Heart left ventricle (tissue), 16 donors: ENCODE measurements around the gene A3GALT2. TPM values are rescaled to one million over a fixed set of nuclear protein-coding genes. Genes with fewer than 3 reads are reported as not detected.

Experiments used
- ATAC-seq, 4 donors: fragments of 200-7000 bp; cut with Tn5 transposase; one replicate each; pipeline ENCODE4 v1.9.1; 2020 to 2022; ENCODE audit warnings: moderate library complexity in 4 of 4, mild to moderate bottlenecking in 3 of 4, moderate number of reproducible peaks in 1 of 4
- DNase-seq, 5 donors: peaks; one replicate each; pipeline ENCODE4 v3.0.0-alpha.2; 2020
- H3K27ac ChIP-seq, 12 donors: fragments of 200-600 bp; sonication (generic) in 4 of 12; one replicate each; pipeline versions ENCODE4 v1.5.0 to v1.8.0; 2016 to 2022; ENCODE audit warnings: mild to moderate bottlenecking in 2 of 12
- H3K27me3 ChIP-seq, 9 donors: fragments of 200-600 bp; sonication (generic) in 2 of 9; one replicate each; pipeline versions ENCODE4 v1.5.1 to v1.8.0; 2016 to 2022; ENCODE audit warnings: mild to moderate bottlenecking in 3 of 9
- H3K36me3 ChIP-seq, 9 donors: fragments of 200-600 bp; sonication (generic) in 2 of 9; one replicate each; pipeline versions ENCODE4 v1.5.0 to v1.8.0; 2018 to 2022; ENCODE audit warnings: mild to moderate bottlenecking in 2 of 9
- H3K4me1 ChIP-seq, 12 donors: fragments of 200-600 bp; sonication (generic) in 4 of 12; one replicate each; pipeline versions ENCODE4 v1.5.0 to v1.8.0; 2016 to 2022; ENCODE audit warnings: mild to moderate bottlenecking in 3 of 12
- H3K4me3 ChIP-seq, 12 donors: fragments of 200-600 bp; sonication (generic) in 4 of 12; one replicate each; pipeline versions ENCODE4 v1.5.0 to v1.8.0; 2017 to 2022; ENCODE audit warnings: mild to moderate bottlenecking in 9 of 12, moderate library complexity in 4 of 12
- H3K9me3 ChIP-seq, 12 donors: fragments of 200-600 bp; sonication (generic) in 4 of 12; one replicate each; pipeline versions ENCODE4 v1.5.0 to v1.8.0; 2016 to 2022; ENCODE audit warnings: mild to moderate bottlenecking in 1 of 12
- CTCF ChIP-seq, 12 donors: fragments of 200-600 bp; sonication (generic) in 4 of 12; IDR thresholded peaks; one replicate each; pipeline versions ENCODE4 v1.5.0 to v1.8.0; 2018 to 2022; ENCODE audit warnings: antibody characterized with exemption in 12 of 12, mild to moderate bottlenecking in 5 of 12
- POLR2A ChIP-seq, 2 donors: fragments of 450-650 bp; IDR thresholded peaks; one replicate each; pipeline ENCODE4 v1.6.1; 2017; ENCODE audit warnings: antibody characterized with exemption in 2 of 2, mild to moderate bottlenecking in 2 of 2, moderate library complexity in 2 of 2
- WGBS, 4 donors: extraction: QIAGEN DNeasy Blood & Tissue Kit in 2 of 4; methylation state at CpG; one replicate each; pipeline versions ENCODE4 v1.1.5 to v1.1.7; 2013 to 2018; 5-methylcytosine and 5-hydroxymethylcytosine counted together
- intact Hi-C, 10 donors: fragments of 100-400 bp; cut with DNase I; formaldehyde crosslinking; loops; one replicate each; pipeline versions ENCODE4 v1.11.1 to v1.14.2; 2022
- polyA plus RNA-seq, 2 donors: library from polyadenylated mRNA; stranded (reverse); fragments of 200-250 nt; gene quantifications; one replicate each; pipeline ENCODE4 v1.2.3, GENCODE V29; 2013
- total RNA-seq, 9 donors: library from RNA; depleted of rRNA in 2 of 9; stranded (reverse); fragments of >200 nt in 2 of 9; fragmentation: NEBNext Ultra II Directional in 3 of 9; extraction: Animal tissue kit (Norgen Biotek cat#: 25700) in 3 of 9; gene quantifications; one replicate each; pipeline versions ENCODE4 v1.1.0 to v1.2.4, GENCODE V29; 2016 to 2023
- donor health status: ischemic (EF 13 %, LVEDD 7.1; RV severe dilation, severe dysfunction).
- donor health status: healthy with polysubstance abuse.
- donor health status: DM: no; HTN: yes; CAD: no.
- donor health status: DM: no; HTN: no; CAD: no.
- donor health status: ischemic (EF 25% LVEDD 6.9; RV normal size, moderate dysfunction).
- donor health status: ischemic (EF 25% LVEDD 5.7; RV mildly dilated, moderate dysfunction).
- donor health status: healthy.
- donor health status: DM: yes; HTN: yes; CAD: no.
- donor health status: ischemic (EF 35%, LVEDD 5.7; RV mildly dilated, moderate dysfunction).
- donor health status: nonischemic (EF 11% LVEDD 7.7; RV severe dilation, severe dysfunction).
- donor health status: DM: yes; HTN: yes; CAD: no.
- donor health status: PGD.
- donor health status: ischemic (EF 29% LVEDD 5.4; RV normal size, mild dysfunction).
- donor health status: nonischemic (EF 23%, LVEDD 6.1; RV moderate dilation, normal function).

A3GALT2 gene
- total and polyA plus RNA-seq, 11 donors, result 0.40 TPM; not detected in 10

GRCh38 chr1:33268927-33269610, 51.8 kb downstream of the A3GALT2 start:
- TF ChIP-seq POLR2A (IDR thresholded peaks at IDR 0.05) (no peak), CTCF (IDR thresholded peaks at IDR 0.05) (no peak)
- Histone ChIP-seq H3K9me3 (no peaks in the 10 kb centered on the region), H3K4me3 (no peak overlapping the region), H3K27ac (peak overlapping the region in 11 of 12 donors; percentile 13 to 67 (median 48)), H3K36me3 (peaks cover 0 to 29% (median 5%) of the 10 kb centered on the region in 9 donors), H3K27me3 (no peaks in the 10 kb centered on the region), H3K4me1 (peaks cover 0 to 86% (median 51%) of the 10 kb centered on the region in 12 donors)
- ATAC-seq, result peak in 3 of 4 donors; percentile 11 to 57 (median 42)
- intact Hi-C loops, result no loop called here
- DNase-seq, result no peak
- WGBS, 4 donors, result 38 to 60% (median 42%) methylated on average over 5 of the region's 5 CpGs

GRCh38 chr1:33268457-33268856, 52.4 kb downstream of the A3GALT2 start:
- WGBS, 4 donors, result 74 to 88% (median 82%) methylated on average over 2 of the region's 2 CpGs
- Histone ChIP-seq H3K9me3 (no peaks in the 10 kb centered on the region), H3K4me3 (no peak overlapping the region), H3K27ac (peak overlapping the region in 10 of 12 donors; percentile 13 to 67 (median 45)), H3K27me3 (no peaks in the 10 kb centered on the region), H3K36me3 (peaks cover 0 to 29% (median 4%) of the 10 kb centered on the region in 9 donors), H3K4me1 (peaks cover 0 to 89% (median 56%) of the 10 kb centered on the region in 12 donors)
- intact Hi-C loops, result no loop called here
- ATAC-seq (no peak), DNase-seq (no peak)
- TF ChIP-seq CTCF (IDR thresholded peaks at IDR 0.05) (no peak), POLR2A (IDR thresholded peaks at IDR 0.05) (no peak)

GRCh38 chr1:33267468-33268205, 53.3 kb downstream of the A3GALT2 start:
- peaks cover 0 to 94% (median 54%) of the 10 kb centered on the region in 12 donors for H3K4me1 ChIP-seq
- DNase-seq (no peak), ATAC-seq (no peak)
- peaks cover 0 to 36% (median 8%) of the 10 kb centered on the region in 9 donors for H3K36me3 ChIP-seq
- H3K9me3 ChIP-seq, result no peaks in the 10 kb centered on the region
- 83 to 86% (median 84%) methylated on average over 5 of the region's 5 CpGs for WGBS, 4 donors
- TF ChIP-seq POLR2A (IDR thresholded peaks at IDR 0.05) (no peak), CTCF (IDR thresholded peaks at IDR 0.05) (no peak)
- intact Hi-C loops, result no loop called here
- H3K27ac ChIP-seq, result peak overlapping the region in 1 of 12 donors; percentile 66
- no peaks in the 10 kb centered on the region for H3K27me3 ChIP-seq
- no peak overlapping the region for H3K4me3 ChIP-seq

GRCh38 chr1:33266766-33267165, 54.1 kb downstream of the A3GALT2 start:
- TF ChIP-seq POLR2A (IDR thresholded peaks at IDR 0.05), result no peak
- TF ChIP-seq CTCF (IDR thresholded peaks at IDR 0.05), result no peak
- H3K4me1 ChIP-seq, result peaks cover 0 to 90% (median 50%) of the 10 kb centered on the region in 12 donors
- no peak for ATAC-seq

More at GRCh38 chr1:33266766-33267165, 54.1 kb downstream of the A3GALT2 start:
- 91 to 97% (median 93%) methylated on average over 4 to 6 of the region's 6 CpGs for WGBS, 4 donors
- intact Hi-C loops, result no loop called here
- Histone ChIP-seq H3K9me3 (no peaks in the 10 kb centered on the region), H3K27me3 (no peaks in the 10 kb centered on the region), H3K36me3 (peaks cover 0 to 38% (median 9%) of the 10 kb centered on the region in 9 donors), H3K4me3 (no peak overlapping the region), H3K27ac (no peak overlapping the region)
- no peak for DNase-seq
